ENCODE data around the gene PEDS1. TPM values are rescaled to one million over a fixed set of nuclear protein-coding genes. Genes with fewer than 3 reads are reported as not detected.

Gene PEDS1
- total and polyA plus RNA-seq, 2 of the 13 experiments (the other 11 are each of a cell fraction or from before 2014, with no cell fraction given), result 30.5 to 93.9 TPM

DNA sequence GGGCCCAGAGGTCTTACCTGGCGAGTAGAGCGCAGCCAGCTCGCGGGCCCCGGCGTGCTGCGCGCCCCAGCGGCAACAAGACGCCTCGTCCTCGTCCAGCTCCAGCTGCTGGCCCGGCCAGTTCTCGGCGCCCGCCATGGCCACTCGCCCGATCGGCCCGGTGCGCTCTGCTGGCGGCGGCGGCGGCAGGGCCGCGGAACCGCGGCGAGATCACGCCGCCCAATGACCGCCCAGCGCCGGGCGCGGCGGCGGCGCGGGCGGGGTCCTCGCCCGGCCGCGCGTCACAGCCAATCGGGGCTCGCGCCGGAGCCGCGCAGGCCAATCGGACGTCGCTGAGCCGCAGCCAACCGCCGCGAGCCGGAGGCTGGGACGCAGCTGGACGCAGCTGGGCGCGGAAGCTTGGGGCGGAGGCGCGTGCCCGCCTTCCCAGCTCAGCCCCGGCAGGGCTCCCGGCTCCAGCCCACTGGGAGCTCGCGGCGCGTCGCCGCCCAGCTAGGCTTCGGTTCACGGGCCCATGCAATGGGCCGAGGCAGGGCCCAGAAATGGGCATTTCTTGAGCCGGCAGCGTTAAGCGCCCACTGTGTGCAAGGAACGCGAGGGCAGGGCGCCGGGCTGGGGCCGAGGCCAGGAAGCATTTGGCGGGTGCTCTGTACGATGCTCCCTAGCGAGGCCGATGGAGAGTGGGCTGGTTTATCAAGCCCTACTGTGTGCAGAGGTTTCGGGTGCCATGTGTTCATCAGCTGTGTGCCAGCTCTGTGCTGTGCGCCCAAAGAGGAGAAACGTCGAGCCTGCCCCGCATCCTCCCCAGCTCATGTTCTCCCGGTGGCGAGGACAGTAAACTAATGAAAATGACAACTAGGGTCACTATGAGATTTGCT lies at the start of gene PEDS1 (continued):
- TF ChIP-seq, protein P1, sequence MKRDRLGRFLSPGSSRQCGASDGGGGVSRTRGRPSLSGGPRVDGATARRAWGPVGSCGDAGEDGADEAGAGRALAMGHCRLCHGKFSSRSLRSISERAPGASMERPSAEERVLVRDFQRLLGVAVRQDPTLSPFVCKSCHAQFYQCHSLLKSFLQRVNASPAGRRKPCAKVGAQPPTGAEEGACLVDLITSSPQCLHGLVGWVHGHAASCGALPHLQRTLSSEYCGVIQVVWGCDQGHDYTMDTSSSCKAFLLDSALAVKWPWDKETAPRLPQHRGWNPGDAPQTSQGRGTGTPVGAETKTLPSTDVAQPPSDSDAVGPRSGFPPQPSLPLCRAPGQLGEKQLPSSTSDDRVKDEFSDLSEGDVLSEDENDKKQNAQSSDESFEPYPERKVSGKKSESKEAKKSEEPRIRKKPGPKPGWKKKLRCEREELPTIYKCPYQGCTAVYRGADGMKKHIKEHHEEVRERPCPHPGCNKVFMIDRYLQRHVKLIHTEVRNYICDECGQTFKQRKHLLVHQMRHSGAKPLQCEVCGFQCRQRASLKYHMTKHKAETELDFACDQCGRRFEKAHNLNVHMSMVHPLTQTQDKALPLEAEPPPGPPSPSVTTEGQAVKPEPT (CRISPR knock-in tag; IDR thresholded peaks at IDR 0.05; ENCODE audit: low read depth), result peak; percentile 93; the same call in 1 of the 2 replicates
- no peak for TF ChIP-seq PLRG1 (conservative IDR thresholded peaks at IDR 0.05)
- TF ChIP-seq ZNF605 (CRISPR knock-in tag; IDR thresholded peaks at IDR 0.05), result peak; percentile 64
- no peak for TF ChIP-seq POLR2AphosphoS2 (IDR thresholded peaks at IDR 0.05; ENCODE audit: low read depth, low read length)
- peak; percentile 90 for TF ChIP-seq MYC (CRISPR knock-in tag; IDR thresholded peaks at IDR 0.05; ENCODE audit: borderline replicate concordance)
- TF ChIP-seq MIXL1 (CRISPR knock-in tag; IDR thresholded peaks at IDR 0.05), result 0 out of 2 replicates have a peak, but pooled peaks have one; percentile 53
- peak; percentile 90; the same call in 1 of the 2 replicates for TF ChIP-seq NR3C1 (CRISPR knock-in tag; IDR thresholded peaks at IDR 0.05)
- TF ChIP-seq ZNF264 (CRISPR knock-in tag; IDR thresholded peaks at IDR 0.05), result no peak; the same call in 1 of the 2 replicates
- TF ChIP-seq AFF4 (CRISPR knock-in tag; IDR thresholded peaks at IDR 0.05), result peak; percentile 78; the same call in 1 of the 2 replicates
- no peak for TF ChIP-seq CBX2 (IDR thresholded peaks at IDR 0.05; ENCODE audit: low read depth, low read length)
- peak; percentile 25; the same call in 1 of the 2 replicates for TF ChIP-seq CBX2 (CRISPR knock-in tag; IDR thresholded peaks at IDR 0.05; ENCODE audit: low read depth)
- TF ChIP-seq HDAC1 (CRISPR knock-in tag; IDR thresholded peaks at IDR 0.05), result peak; percentile 98
- TF ChIP-seq FOXA3 (CRISPR knock-in tag; IDR thresholded peaks at IDR 0.05), result peak; percentile 53; the same call in 1 of the 2 replicates
- TF ChIP-seq ZFP90 (CRISPR knock-in tag; IDR thresholded peaks at IDR 0.05; ENCODE audit: borderline replicate concordance), result peak; percentile 34; the same call in 1 of the 2 replicates
- TF ChIP-seq ZSCAN31 (CRISPR knock-in tag; IDR thresholded peaks at IDR 0.05; ENCODE audit: low read depth), result peak; percentile 97
- TF ChIP-seq ZNF326 (CRISPR knock-in tag; IDR thresholded peaks at IDR 0.05; ENCODE audit: borderline replicate concordance), result no peak
- TF ChIP-seq RFX5 (IDR thresholded peaks at IDR 0.05; ENCODE audit: low read depth, low read length), result peak; percentile 44; the same call in 1 of the 2 replicates
- TF ChIP-seq ZFY (CRISPR knock-in tag; IDR thresholded peaks at IDR 0.05), result peak; percentile 98
- peak; percentile 97; the same call in 1 of the 2 replicates for TF ChIP-seq CREB3 (CRISPR knock-in tag; IDR thresholded peaks at IDR 0.05)
- peak; percentile 40 for TF ChIP-seq ZNF263 (CRISPR knock-in tag; IDR thresholded peaks at IDR 0.05)
- TF ChIP-seq ZNF614 (CRISPR knock-in tag; IDR thresholded peaks at IDR 0.05; ENCODE audit: borderline replicate concordance), result peak; percentile 85
- TF ChIP-seq ZNF790 (CRISPR knock-in tag; IDR thresholded peaks at IDR 0.05; ENCODE audit: borderline replicate concordance), result peak; percentile 98
- TF ChIP-seq SRF (IDR thresholded peaks at IDR 0.05; ENCODE audit: low read depth, low read length), result no peak
- peak; percentile 98 for TF ChIP-seq ZBTB42 (CRISPR knock-in tag; IDR thresholded peaks at IDR 0.05)
- TF ChIP-seq PAWR (CRISPR knock-in tag; IDR thresholded peaks at IDR 0.05; ENCODE audit: borderline replicate concordance), result peak; percentile 91

Measured in HepG2 (cell line).